AG04449 (cell line): Measurements from ENCODE around the gene ARHGAP45.

Source experiments
- CTCF ChIA-PET: fragments of 350-600 bp; formaldehyde crosslinking; extraction: SDS; loops from one replicate; lab custom pipeline; 2021; ENCODE audit warnings: antibody characterized with exemption; lab: Yijun Ruan, JAX
- POLR2A ChIA-PET: fragments of 400-600, 350-600 bp; formaldehyde crosslinking; extraction: SDS; loops from one replicate; lab custom pipeline; 2020; ENCODE audit warnings: antibody characterized with exemption, inconsistent platforms; lab: Yijun Ruan, JAX
- DNase-seq: peaks from one replicate; pipeline ENCODE4 v3.0.0-alpha.2; 2010; ENCODE audit warnings: low read depth, low spot score
- H3K4me3 ChIP-seq: 2 replicates; pipeline ENCODE4 v1.5.1; 2011; ENCODE audit warnings: low read depth, mild to moderate bottlenecking, control low read depth, low read length
- CTCF ChIP-seq: IDR thresholded peaks from one replicate; pipeline ENCODE4 v1.5.1; 2011; ENCODE audit warnings: mild to moderate bottlenecking, moderate library complexity, low read length, control low read depth, inconsistent platforms; ENCODE audit not compliant: insufficient read depth; ENCODE audit errors: missing control alignments

Gene ARHGAP45, protein sequence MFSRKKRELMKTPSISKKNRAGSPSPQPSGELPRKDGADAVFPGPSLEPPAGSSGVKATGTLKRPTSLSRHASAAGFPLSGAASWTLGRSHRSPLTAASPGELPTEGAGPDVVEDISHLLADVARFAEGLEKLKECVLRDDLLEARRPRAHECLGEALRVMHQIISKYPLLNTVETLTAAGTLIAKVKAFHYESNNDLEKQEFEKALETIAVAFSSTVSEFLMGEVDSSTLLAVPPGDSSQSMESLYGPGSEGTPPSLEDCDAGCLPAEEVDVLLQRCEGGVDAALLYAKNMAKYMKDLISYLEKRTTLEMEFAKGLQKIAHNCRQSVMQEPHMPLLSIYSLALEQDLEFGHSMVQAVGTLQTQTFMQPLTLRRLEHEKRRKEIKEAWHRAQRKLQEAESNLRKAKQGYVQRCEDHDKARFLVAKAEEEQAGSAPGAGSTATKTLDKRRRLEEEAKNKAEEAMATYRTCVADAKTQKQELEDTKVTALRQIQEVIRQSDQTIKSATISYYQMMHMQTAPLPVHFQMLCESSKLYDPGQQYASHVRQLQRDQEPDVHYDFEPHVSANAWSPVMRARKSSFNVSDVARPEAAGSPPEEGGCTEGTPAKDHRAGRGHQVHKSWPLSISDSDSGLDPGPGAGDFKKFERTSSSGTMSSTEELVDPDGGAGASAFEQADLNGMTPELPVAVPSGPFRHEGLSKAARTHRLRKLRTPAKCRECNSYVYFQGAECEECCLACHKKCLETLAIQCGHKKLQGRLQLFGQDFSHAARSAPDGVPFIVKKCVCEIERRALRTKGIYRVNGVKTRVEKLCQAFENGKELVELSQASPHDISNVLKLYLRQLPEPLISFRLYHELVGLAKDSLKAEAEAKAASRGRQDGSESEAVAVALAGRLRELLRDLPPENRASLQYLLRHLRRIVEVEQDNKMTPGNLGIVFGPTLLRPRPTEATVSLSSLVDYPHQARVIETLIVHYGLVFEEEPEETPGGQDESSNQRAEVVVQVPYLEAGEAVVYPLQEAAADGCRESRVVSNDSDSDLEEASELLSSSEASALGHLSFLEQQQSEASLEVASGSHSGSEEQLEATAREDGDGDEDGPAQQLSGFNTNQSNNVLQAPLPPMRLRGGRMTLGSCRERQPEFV

GRCh38 chr19:1066748-1067340 is at the start of gene ARHGAP45:
Gene ARHGAP45, plus strand, starts transcription at chr19:1067167. Its CDS starts 239 bp downstream, at chr19:1067406.
- ChIA-PET CTCF (interaction anchor here (0.8 to 3.5 kb wide), 5 partner anchors 13 to 128 kb away, joined by 3 to 15 read pairs (median 4); no protein-coding TSS in a partner anchor), POLR2A (no interaction called here)
- no peak for TF ChIP-seq CTCF
- no peak for DNase-seq
- peak within 1 kb of the TSS; percentile 34 for H3K4me3 ChIP-seq

DNA sequence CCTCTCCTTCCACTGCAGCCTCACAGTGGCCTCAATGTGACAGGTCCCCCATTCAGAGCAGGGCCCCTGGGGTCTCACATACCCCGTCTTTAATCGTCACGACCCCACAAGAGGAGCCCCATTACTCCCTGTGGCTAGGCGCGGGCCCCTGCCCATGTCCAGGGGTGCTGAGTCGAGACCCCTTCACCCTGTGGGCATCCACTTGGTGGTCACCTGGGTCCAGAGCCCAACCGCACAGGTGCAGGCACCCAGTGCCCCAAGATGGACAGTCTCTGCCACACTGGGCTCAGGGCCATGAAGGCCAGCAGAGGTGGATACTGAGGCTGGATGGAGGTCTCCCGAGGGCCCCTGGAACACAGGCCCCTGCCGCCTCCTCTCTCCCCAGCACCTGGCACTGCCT is 49.1 kb upstream of the ARHGAP45 start:
- no peak for DNase-seq
- ChIA-PET POLR2A (no interaction called here), CTCF (no interaction called here)
- TF ChIP-seq CTCF = no peak
- H3K4me3 ChIP-seq = no peak overlapping the region; the same call in 1 of the 2 replicates

- ChIA-PET POLR2A (interaction anchor here (0.8 kb wide), 1 partner anchor 14 kb away, joined by 3 read pairs; no protein-coding TSS in a partner anchor), CTCF (interaction anchor here (1.5 to 1.8 kb wide), 2 partner anchors 13 to 249 kb away, joined by 4 to 8 read pairs; no protein-coding TSS in a partner anchor)
- peak overlapping the region; percentile 15; the same call in 1 of the 2 replicates for H3K4me3 ChIP-seq
- TF ChIP-seq CTCF = no peak
- DNase-seq = no peak
These were observed 48.6 kb upstream of the ARHGAP45 start for GRCh38 chr19:1018393-1018792.

- no peak for DNase-seq
- no peak for TF ChIP-seq CTCF
- ChIA-PET POLR2A (interaction anchor here (0.8 kb wide), 1 partner anchor 15 kb away, joined by 3 read pairs; no protein-coding TSS in a partner anchor), CTCF (interaction anchor here (0.9 to 1.8 kb wide), 7 partner anchors 9 to 249 kb away, joined by 3 to 8 read pairs (median 4); no protein-coding TSS in a partner anchor)
- peak overlapping the region; percentile 98 for H3K4me3 ChIP-seq
These were observed 47.9 kb upstream of the ARHGAP45 start for GRCh38 chr19:1018932-1019615.

DNA sequence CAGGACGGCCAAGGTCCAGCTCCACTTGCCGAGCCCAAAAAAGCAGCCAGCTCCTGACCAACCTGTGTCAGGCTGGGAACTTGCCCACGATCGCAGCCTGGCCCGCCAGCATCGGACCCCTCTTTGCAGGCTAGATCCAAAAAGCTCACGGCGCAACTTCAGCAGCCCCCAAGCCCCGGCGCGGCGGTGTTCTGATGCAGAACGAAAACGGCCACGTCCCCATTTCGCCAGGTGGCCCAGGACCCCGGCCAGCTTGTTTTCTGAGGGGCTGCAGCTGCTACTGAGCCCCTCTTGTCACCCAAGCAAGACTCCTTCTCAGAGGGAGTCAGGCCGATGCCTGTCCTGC is 47.4 kb upstream of the ARHGAP45 start:
- DNase-seq = no peak
- H3K4me3 ChIP-seq = peak overlapping the region; percentile 98
- ChIA-PET POLR2A (no interaction called here), CTCF (interaction anchor here (0.9 to 1.8 kb wide), 7 partner anchors 10 to 248 kb away, joined by 3 to 8 read pairs (median 4); no protein-coding TSS in a partner anchor)
- TF ChIP-seq CTCF = no peak
